ENCODE results near the gene FGF10. TPM values are rescaled to one million over a fixed set of nuclear protein-coding genes. Genes with fewer than 3 reads are reported as not detected.

FGF10 gene
- total RNA-seq, 2 donors from 2014 or later = 0.27 to 5.1 TPM

DNA sequence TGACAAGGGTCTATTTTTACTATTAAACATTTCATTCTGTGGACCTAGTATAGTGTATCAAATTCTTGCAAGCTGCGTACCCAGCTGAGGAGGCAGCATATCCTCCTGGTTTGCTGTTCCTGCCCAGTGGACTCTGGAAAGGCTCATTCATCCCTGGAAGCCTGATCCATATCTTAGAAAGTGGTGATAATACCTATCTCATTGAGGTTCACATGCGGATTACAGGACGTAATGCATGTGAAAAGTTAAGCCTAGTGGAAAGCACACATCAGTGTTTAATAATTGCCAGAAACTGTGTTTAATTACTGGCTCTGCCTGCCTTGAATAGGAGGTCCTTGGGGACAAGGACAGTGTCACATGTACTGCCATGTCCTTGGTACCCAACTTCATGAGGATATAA, 132.0 kb downstream of the FGF10 start:
- no peak for DNase-seq
- TF ChIP-seq, protein P1, sequence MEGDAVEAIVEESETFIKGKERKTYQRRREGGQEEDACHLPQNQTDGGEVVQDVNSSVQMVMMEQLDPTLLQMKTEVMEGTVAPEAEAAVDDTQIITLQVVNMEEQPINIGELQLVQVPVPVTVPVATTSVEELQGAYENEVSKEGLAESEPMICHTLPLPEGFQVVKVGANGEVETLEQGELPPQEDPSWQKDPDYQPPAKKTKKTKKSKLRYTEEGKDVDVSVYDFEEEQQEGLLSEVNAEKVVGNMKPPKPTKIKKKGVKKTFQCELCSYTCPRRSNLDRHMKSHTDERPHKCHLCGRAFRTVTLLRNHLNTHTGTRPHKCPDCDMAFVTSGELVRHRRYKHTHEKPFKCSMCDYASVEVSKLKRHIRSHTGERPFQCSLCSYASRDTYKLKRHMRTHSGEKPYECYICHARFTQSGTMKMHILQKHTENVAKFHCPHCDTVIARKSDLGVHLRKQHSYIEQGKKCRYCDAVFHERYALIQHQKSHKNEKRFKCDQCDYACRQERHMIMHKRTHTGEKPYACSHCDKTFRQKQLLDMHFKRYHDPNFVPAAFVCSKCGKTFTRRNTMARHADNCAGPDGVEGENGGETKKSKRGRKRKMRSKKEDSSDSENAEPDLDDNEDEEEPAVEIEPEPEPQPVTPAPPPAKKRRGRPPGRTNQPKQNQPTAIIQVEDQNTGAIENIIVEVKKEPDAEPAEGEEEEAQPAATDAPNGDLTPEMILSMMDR (IDR thresholded peaks at IDR 0.05) = no peak
- Histone ChIP-seq H3K27ac (no peak overlapping the region), H3K9me3 (no peaks in the 10 kb centered on the region), H3K36me3 (no peaks in the 10 kb centered on the region), H3K27me3 (no peaks in the 10 kb centered on the region), H3K4me1 (no peaks in the 10 kb centered on the region), H3K4me3 (no peak overlapping the region), H3K9ac (ENCODE audit: low read depth in 2 of 2, low read length in 2 of 2) (no peak overlapping the region)
- intact Hi-C loops (cut with DNase I) = no loop called here
